Prostate gland (tissue), 2 donors: ENCODE data around the gene ATP7B. TPM values are rescaled to one million over a fixed set of nuclear protein-coding genes. Genes with fewer than 3 reads are reported as not detected.
A peak's percentile ranks its signal among the peaks of the same experiment; 100 is the strongest.

Source experiments
- DNase-seq: peaks from one replicate; pipeline ENCODE4 v3.0.0-alpha.2; 2019; ENCODE audit warnings: low spot score
- H3K27ac ChIP-seq, 2 donors: fragments of 200-600 bp; sonication (generic); 2 replicates each; pipeline ENCODE4 v1.5.1; 2017 to 2019
- H3K27me3 ChIP-seq: fragments of 200-600 bp; sonication (generic); replicated peaks from 2 replicates; pipeline ENCODE4 v1.5.1; 2019; ENCODE audit not compliant: insufficient read depth
- H3K36me3 ChIP-seq, 2 donors: fragments of 200-600 bp; sonication (generic); 1 replicate in 1 of 2; 2 replicates in 1 of 2; pipeline versions ENCODE4 v1.5.1 to v1.8.1; 2017 to 2019
- H3K4me1 ChIP-seq: fragments of 200-600 bp; sonication (generic); replicated peaks from 2 replicates; pipeline ENCODE4 v1.5.1; 2019
- H3K4me3 ChIP-seq, 2 donors: fragments of 200-600 bp; sonication (generic); 2 replicates each; pipeline ENCODE4 v1.5.1; 2017 to 2019
- H3K9me3 ChIP-seq: fragments of 200-600 bp; sonication (generic); 2 replicates; pipeline ENCODE4 v1.5.1; 2017
- POLR2A ChIP-seq: fragments of 450-650 bp; IDR thresholded peaks from one replicate; pipeline ENCODE4 v1.6.1; 2016; ENCODE audit warnings: antibody characterized with exemption, mild to moderate bottlenecking
- POLR2AphosphoS5 ChIP-seq: sonication (generic); formaldehyde crosslinking; IDR thresholded peaks from one replicate; pipeline ENCODE4 v1.6.1; 2017; ENCODE audit warnings: antibody characterized with exemption
- WGBS: methylation state at CpG from one replicate; pipeline ENCODE4 v1.1.5; 2018; 5-methylcytosine and 5-hydroxymethylcytosine counted together
- intact Hi-C: fragments of 100-400 bp; cut with DNase I; formaldehyde crosslinking; loops from one replicate; pipeline ENCODE4 v1.14.2; 2022
- total RNA-seq, 2 donors: library from RNA; depleted of rRNA; stranded (reverse); fragments of >200 nt; gene quantifications; one replicate each; pipeline ENCODE4 v1.1.0, GENCODE V29; 2016
- TF ChIP-seq, protein P1 (sequence below), 4 experiments: fragments of 200-600 bp in 2 of 4; fragments of 450-650 bp in 2 of 4; sonication (generic) in 2 of 4; IDR thresholded peaks; 1 replicate in 3 of 4; 2 replicates in 1 of 4; pipeline ENCODE4 v1.5.1; 2016 to 2019; ENCODE audit warnings: antibody characterized with exemption in 4 of 4, mild to moderate bottlenecking in 2 of 4, moderate library complexity in 2 of 4

The ATP7B gene
- total RNA-seq, 2 donors from 2014 or later, result 6.2 to 8.2 TPM

GRCh38 chr13:51895906-51896888, 115.1 kb downstream of the ATP7B start:
- Histone ChIP-seq H3K4me1 (no peaks in the 10 kb centered on the region), H3K9me3 (no peaks in the 10 kb centered on the region), H3K27me3 (no peaks in the 10 kb centered on the region), H3K27ac (no peak overlapping the region), H3K36me3 (no peaks in the 10 kb centered on the region), H3K4me3 (no peak overlapping the region)
- intact Hi-C loops, result loop anchor here (5.0 kb wide), 1 partner anchor 231 kb away; the partner anchor contains the start of gene NEK5
- peak; percentile 22 for DNase-seq
- WGBS, result 53% methylated on average over 9 of the region's 9 CpGs
- TF ChIP-seq POLR2A, result no peak
- TF ChIP-seq, protein P1, sequence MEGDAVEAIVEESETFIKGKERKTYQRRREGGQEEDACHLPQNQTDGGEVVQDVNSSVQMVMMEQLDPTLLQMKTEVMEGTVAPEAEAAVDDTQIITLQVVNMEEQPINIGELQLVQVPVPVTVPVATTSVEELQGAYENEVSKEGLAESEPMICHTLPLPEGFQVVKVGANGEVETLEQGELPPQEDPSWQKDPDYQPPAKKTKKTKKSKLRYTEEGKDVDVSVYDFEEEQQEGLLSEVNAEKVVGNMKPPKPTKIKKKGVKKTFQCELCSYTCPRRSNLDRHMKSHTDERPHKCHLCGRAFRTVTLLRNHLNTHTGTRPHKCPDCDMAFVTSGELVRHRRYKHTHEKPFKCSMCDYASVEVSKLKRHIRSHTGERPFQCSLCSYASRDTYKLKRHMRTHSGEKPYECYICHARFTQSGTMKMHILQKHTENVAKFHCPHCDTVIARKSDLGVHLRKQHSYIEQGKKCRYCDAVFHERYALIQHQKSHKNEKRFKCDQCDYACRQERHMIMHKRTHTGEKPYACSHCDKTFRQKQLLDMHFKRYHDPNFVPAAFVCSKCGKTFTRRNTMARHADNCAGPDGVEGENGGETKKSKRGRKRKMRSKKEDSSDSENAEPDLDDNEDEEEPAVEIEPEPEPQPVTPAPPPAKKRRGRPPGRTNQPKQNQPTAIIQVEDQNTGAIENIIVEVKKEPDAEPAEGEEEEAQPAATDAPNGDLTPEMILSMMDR (IDR thresholded peaks at IDR 0.05), result peak in 3 of 4 experiments; percentile 39 to 63 (median 58)

DNA sequence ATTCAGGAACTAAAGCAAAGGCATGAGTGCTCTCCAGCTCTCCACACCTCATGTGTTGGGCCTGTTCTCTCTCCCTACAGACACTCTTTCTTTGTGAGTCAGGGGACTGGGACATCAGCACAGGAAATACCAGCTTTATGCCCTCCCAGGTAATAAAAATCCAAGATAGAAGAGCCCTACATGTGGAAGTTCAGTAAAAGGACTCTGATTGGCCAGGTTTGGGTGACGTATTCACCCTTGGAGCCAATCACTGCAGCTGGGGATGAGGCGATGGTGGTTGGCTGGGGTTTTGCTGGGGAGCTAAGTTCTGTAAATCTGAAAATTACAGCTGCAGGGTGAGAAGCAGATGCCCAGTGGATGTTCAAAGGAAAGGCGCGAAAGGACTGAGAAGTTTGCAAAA, 117.0 kb downstream of the ATP7B start:
- WGBS, result 99% methylated on average over 4 of the region's 4 CpGs
- no peaks in the 10 kb centered on the region for H3K27me3 ChIP-seq
- no peaks in the 10 kb centered on the region for H3K9me3 ChIP-seq
- no peaks in the 10 kb centered on the region for H3K36me3 ChIP-seq
- intact Hi-C loops, result no loop called here
- TF ChIP-seq, protein P1 (IDR thresholded peaks at IDR 0.05), result no peak
- TF ChIP-seq POLR2AphosphoS5 (no peak), POLR2A (no peak)
- no peak for DNase-seq
- no peak overlapping the region for H3K27ac ChIP-seq
- no peak overlapping the region for H3K4me3 ChIP-seq
- no peaks in the 10 kb centered on the region for H3K4me1 ChIP-seq

DNA sequence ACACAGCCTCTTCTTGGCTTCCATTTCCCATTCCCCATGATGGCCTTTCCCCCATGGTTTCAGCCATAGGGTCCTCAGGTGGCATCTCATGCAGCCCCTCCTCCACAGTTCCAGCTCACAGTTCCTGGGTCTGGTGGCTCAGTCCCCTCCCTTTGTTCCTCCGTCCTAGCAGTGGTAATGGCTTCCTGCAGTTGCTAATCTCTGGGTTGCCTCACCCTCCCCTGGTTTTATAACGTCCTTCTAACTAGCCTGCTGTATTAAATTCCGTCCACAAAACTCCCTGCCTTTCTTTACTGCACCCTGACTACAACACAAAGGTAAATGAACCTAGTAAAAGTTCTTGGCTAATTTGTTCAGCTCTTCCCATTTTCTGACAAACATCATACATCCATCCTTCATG, 118.6 kb downstream of the ATP7B start:
- intact Hi-C loops, result no loop called here
- TF ChIP-seq POLR2AphosphoS5 (no peak), POLR2A (no peak)
- TF ChIP-seq, protein P1 (IDR thresholded peaks at IDR 0.05), result no peak
- H3K36me3 ChIP-seq, result no peaks in the 10 kb centered on the region
- no peak overlapping the region for H3K4me3 ChIP-seq
- no peaks in the 10 kb centered on the region for H3K4me1 ChIP-seq
- no peaks in the 10 kb centered on the region for H3K27me3 ChIP-seq
- 67% methylated on average over 3 of the region's 3 CpGs for WGBS
- DNase-seq, result no peak
- H3K9me3 ChIP-seq, result no peaks in the 10 kb centered on the region
- H3K27ac ChIP-seq, result no peak overlapping the region

GRCh38 chr13:51887468-51887867, 123.8 kb downstream of the ATP7B start:
- Histone ChIP-seq H3K9me3 (no peaks in the 10 kb centered on the region), H3K27me3 (no peaks in the 10 kb centered on the region), H3K4me3 (no peak overlapping the region), H3K4me1 (no peaks in the 10 kb centered on the region), H3K36me3 (no peaks in the 10 kb centered on the region), H3K27ac (no peak overlapping the region)
- 38% methylated on average over 2 of the region's 2 CpGs for WGBS
- intact Hi-C loops, result no loop called here
- TF ChIP-seq, protein P1 (IDR thresholded peaks at IDR 0.05), result no peak
- TF ChIP-seq POLR2AphosphoS5 (no peak), POLR2A (no peak)
- DNase-seq, result no peak

DNA sequence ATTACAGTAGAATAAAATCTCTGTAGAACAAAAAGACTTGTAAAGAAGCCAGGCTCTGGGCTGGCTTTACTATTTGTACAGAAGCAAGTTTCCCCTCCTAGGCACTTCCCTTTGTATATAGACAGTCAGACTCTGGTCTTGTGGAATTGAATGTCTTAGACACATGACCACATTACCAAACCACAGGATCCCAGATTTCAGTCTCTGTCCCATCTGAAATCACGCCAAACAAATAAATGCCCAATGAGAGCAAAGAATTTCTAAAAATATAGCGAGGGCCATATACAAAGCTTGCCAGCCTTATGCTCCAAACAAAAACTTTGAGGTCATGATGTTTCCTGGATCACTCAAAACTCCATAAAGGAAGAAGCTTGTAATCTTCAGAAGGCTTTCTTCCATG, 125.6 kb downstream of the ATP7B start:
- TF ChIP-seq POLR2A, result no peak
- TF ChIP-seq POLR2AphosphoS5, result no peak
- TF ChIP-seq, protein P1 (IDR thresholded peaks at IDR 0.05), result no peak
- no peak overlapping the region for H3K4me3 ChIP-seq
- no peaks in the 10 kb centered on the region for H3K36me3 ChIP-seq
- intact Hi-C loops, result no loop called here
- no peak for DNase-seq
- no peak overlapping the region for H3K27ac ChIP-seq
- no peaks in the 10 kb centered on the region for H3K27me3 ChIP-seq
- no peaks in the 10 kb centered on the region for H3K4me1 ChIP-seq
- no peaks in the 10 kb centered on the region for H3K9me3 ChIP-seq
- WGBS, result 88% methylated on average over 2 of the region's 2 CpGs
